ENCODE results near the gene ADRA2B.

Gene ADRA2B

DNA sequence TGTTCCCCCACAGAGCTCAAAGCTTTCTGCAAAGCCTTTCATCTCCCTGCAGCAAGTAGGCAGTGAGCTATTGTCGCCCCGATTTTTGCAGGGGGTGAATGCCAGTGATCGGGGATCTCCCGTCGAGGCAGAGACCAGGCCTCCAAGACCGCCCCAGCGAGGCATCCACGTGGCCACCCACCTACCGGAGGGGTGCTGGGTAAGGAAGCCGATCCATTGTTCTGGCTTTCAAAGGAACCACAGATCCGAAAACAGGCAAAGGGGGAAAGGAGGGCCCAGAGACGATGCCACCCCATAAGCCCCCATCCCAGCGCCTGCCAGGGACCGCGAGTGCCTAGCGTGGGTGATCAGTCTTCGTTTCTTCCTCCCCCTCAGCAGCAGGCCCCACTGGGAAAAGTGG is 2.4 kb downstream of the ADRA2B start:
- Histone ChIP-seq H3K36me3 (replicated peaks) (no peaks in the 10 kb centered on the region), H3K27me3 (replicated peaks) (peaks cover 30% of the 10 kb centered on the region), H3K4me3 (ENCODE audit: low read depth, low read length) (no peak overlapping the region), H3K27ac (no peak overlapping the region)
- DNase-seq = no peak
- in situ Hi-C loops (cut with HindIII; ENCODE audit: low pct_ligation_motif_present, low sequenced_read_pairs) = no loop called here
- TF ChIP-seq, protein P1, sequence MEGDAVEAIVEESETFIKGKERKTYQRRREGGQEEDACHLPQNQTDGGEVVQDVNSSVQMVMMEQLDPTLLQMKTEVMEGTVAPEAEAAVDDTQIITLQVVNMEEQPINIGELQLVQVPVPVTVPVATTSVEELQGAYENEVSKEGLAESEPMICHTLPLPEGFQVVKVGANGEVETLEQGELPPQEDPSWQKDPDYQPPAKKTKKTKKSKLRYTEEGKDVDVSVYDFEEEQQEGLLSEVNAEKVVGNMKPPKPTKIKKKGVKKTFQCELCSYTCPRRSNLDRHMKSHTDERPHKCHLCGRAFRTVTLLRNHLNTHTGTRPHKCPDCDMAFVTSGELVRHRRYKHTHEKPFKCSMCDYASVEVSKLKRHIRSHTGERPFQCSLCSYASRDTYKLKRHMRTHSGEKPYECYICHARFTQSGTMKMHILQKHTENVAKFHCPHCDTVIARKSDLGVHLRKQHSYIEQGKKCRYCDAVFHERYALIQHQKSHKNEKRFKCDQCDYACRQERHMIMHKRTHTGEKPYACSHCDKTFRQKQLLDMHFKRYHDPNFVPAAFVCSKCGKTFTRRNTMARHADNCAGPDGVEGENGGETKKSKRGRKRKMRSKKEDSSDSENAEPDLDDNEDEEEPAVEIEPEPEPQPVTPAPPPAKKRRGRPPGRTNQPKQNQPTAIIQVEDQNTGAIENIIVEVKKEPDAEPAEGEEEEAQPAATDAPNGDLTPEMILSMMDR (IDR thresholded peaks at IDR 0.05; ENCODE audit: low read depth, low read length, missing control alignments) = no peak

DNA sequence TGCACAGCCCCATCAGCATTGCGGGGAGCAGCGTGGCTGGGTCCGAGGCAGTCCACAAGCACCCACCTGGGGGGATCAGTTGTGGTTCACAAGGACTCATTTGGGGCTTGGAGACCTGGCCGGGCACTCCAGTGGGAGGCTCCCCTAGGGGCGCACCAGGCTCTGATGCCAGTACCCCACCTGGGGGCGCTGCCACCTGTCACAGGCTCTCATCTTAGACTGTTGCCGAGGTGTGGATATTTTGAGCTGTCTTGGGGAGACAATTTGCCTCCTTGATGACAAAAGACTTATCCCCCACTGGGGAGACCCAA is 3.0 kb downstream of the ADRA2B start:
- Histone ChIP-seq H3K27me3 (replicated peaks) (peaks cover 27% of the 10 kb centered on the region), H3K27ac (no peak overlapping the region), H3K4me3 (ENCODE audit: low read depth, low read length) (no peak overlapping the region), H3K36me3 (replicated peaks) (no peaks in the 10 kb centered on the region)
- in situ Hi-C loops (cut with HindIII; ENCODE audit: low pct_ligation_motif_present, low sequenced_read_pairs) = no loop called here
- DNase-seq = no peak
- TF ChIP-seq, protein P1 (IDR thresholded peaks at IDR 0.05; ENCODE audit: low read depth, low read length, missing control alignments) = peak; percentile 10

DNA sequence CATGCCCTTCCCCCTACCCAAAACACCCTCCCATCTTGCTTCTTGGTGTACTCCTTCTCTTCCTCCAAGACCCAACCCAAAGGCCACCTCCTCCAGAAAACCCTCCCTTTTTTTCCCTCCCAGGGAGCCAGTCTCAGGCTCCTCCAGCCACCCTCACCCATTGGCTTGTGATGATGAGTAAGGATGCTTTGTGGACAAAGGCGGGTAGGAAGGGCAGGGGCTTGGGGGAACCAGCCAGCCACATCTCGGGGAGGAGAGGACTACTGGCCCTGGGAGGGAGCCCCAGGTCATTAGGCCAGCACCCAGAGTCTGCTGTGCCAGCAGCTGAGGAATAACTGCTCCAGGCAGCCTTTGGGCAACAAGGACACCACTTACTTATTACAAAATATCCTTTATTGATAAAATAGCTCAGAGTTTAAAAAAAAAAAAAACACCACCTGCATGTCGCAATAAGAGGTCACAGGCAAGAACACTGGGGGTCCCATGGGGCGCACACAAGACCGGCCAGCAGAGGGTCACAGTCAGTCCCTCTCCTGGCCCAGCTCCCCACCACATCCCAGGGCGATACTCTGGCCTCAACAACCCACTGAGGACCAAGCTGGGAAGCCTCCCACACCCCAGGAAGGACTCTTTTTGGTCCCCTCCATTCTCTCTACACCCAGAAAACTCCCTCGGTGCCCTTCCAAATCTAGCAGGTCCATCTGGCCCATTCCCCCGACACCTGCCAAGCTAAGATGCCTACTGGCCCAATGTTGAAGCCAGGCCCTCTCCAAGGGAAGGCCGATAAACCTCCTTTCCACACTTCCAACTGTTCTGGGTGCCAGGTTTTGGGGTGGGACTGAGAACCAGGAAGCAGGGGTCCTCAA is 3.6 kb downstream of the ADRA2B start:
- Histone ChIP-seq H3K4me3 (ENCODE audit: low read depth, low read length) (no peak overlapping the region), H3K36me3 (replicated peaks) (no peaks in the 10 kb centered on the region), H3K27ac (no peak overlapping the region), H3K27me3 (replicated peaks) (peaks cover 26% of the 10 kb centered on the region)
- TF ChIP-seq, protein P1 (IDR thresholded peaks at IDR 0.05; ENCODE audit: low read depth, low read length, missing control alignments) = no peak
- no peak for DNase-seq
- in situ Hi-C loops (cut with HindIII; ENCODE audit: low pct_ligation_motif_present, low sequenced_read_pairs) = no loop called here

DNA sequence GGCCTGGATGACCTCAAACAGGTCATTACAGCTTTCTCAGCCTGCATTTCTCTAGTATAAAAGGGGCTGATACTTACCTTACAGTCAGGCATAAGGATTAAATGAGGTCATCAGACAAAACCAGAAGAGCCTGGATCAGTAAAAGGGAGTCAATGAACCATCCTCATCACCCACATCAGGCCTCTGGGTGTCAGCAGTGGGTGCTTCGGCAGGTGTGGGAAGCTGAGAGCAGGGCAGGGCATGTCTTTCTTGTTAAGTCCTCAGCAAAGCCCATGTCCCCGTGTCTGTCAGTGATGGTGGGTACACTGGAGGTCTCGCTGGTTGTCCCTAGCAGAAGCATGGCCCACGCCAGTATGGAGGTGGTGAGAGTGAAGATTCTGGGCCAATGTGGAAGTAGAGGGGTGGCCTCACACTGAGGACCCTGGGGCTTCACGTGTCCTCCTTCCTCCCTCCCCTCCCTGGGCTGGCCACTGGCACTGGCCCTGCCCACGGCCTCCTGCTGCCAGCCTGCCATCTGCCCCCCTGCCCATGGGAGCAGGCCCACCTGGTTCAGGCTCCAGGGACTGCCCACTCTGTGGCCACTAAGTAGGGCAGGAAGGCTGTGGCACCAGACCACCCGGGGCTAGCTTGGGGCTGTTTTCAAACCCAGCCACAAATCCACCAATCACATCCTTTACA is 4.4 kb downstream of the ADRA2B start:
- H3K27ac ChIP-seq = no peak overlapping the region
- no peak overlapping the region for H3K4me3 ChIP-seq (ENCODE audit: low read depth, low read length)
- H3K36me3 ChIP-seq (replicated peaks) = no peaks in the 10 kb centered on the region
- in situ Hi-C loops (cut with HindIII; ENCODE audit: low pct_ligation_motif_present, low sequenced_read_pairs) = no loop called here
- TF ChIP-seq, protein P1 (IDR thresholded peaks at IDR 0.05; ENCODE audit: low read depth, low read length, missing control alignments) = no peak
- peaks cover 21% of the 10 kb centered on the region for H3K27me3 ChIP-seq (replicated peaks)
- no peak for DNase-seq

DNA sequence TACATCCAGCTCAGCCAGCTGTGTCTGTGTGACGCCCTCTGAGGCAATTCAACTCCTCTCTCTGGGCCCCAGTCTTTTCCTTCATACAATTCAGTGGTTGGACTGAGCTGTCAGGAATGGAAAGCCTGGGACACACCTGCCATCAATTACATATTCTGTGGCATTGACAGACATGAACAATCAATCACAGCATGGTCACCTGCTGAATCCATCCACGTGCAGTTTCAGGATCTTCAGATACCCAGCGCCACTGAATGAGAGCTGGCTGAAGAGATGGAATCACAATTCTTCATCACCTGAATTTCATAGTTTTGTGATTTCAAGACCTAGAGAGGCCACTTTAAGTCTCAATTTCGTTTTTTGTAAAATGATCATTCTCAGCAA is 5.1 kb downstream of the ADRA2B start:
- H3K27ac ChIP-seq = no peak overlapping the region
- no peak for DNase-seq
- no peaks in the 10 kb centered on the region for H3K36me3 ChIP-seq (replicated peaks)
- peaks cover 15% of the 10 kb centered on the region for H3K27me3 ChIP-seq (replicated peaks)
- no peak overlapping the region for H3K4me3 ChIP-seq (ENCODE audit: low read depth, low read length)
- in situ Hi-C loops (cut with HindIII; ENCODE audit: low pct_ligation_motif_present, low sequenced_read_pairs) = no loop called here
- TF ChIP-seq, protein P1 (IDR thresholded peaks at IDR 0.05; ENCODE audit: low read depth, low read length, missing control alignments) = no peak
